ENCODE measurements around the gene CCDC83. TPM values are rescaled to one million over a fixed set of nuclear protein-coding genes. Genes with fewer than 3 reads are reported as not detected.

Gene CCDC83
- total RNA-seq, 1 donor from 2014 or later: not detected

DNA sequence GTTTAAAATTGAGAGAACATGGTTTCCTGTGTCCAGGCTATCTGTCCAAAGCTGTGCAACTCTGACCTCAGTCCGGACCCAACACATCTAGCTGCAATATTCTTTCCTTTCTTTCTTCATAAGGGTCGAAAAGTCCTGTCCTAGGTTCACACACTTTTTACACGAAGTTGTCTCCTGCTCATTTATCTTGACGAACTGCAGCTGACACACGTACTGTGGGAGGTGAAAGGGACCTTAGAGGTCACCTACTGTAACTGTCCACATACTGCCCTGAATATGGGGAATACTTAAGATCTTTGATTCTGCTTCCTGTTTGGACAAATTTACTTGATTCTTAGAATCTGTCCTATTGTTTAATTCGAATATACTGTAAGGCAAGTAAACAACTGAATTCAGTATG is 105.9 kb downstream of the CCDC83 start:
- peaks cover 46% of the 10 kb centered on the region for H3K36me3 Mint-ChIP-seq
- no peak for DNase-seq (ENCODE audit: low spot score)
- peaks cover 6% of the 10 kb centered on the region for H3K4me1 Mint-ChIP-seq
- Histone ChIP-seq H2AFZ (replicated peaks) (no peak overlapping the region), H3K4me2 (no peak overlapping the region), H3F3A (ENCODE audit: low read depth) (no peaks in the 10 kb centered on the region), H3K4me3 (no peak overlapping the region), H3K79me2 (ENCODE audit: low read depth) (peaks cover 7% of the 10 kb centered on the region), H3K9me3 (ENCODE audit: low read depth) (no peaks in the 10 kb centered on the region), H3K27me3 (no peaks in the 10 kb centered on the region), H3K27ac (no peak overlapping the region), H3K9ac (no peak overlapping the region), H3K36me3 (peaks cover 16% of the 10 kb centered on the region), H4K20me1 (ENCODE audit: low read depth) (no peaks in the 10 kb centered on the region), H3K4me1 (no peaks in the 10 kb centered on the region)
- no peaks in the 10 kb centered on the region for H3K9me3 Mint-ChIP-seq
- TF ChIP-seq, protein P1, sequence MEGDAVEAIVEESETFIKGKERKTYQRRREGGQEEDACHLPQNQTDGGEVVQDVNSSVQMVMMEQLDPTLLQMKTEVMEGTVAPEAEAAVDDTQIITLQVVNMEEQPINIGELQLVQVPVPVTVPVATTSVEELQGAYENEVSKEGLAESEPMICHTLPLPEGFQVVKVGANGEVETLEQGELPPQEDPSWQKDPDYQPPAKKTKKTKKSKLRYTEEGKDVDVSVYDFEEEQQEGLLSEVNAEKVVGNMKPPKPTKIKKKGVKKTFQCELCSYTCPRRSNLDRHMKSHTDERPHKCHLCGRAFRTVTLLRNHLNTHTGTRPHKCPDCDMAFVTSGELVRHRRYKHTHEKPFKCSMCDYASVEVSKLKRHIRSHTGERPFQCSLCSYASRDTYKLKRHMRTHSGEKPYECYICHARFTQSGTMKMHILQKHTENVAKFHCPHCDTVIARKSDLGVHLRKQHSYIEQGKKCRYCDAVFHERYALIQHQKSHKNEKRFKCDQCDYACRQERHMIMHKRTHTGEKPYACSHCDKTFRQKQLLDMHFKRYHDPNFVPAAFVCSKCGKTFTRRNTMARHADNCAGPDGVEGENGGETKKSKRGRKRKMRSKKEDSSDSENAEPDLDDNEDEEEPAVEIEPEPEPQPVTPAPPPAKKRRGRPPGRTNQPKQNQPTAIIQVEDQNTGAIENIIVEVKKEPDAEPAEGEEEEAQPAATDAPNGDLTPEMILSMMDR (IDR thresholded peaks at IDR 0.05): no peak
- H3K4me3 Mint-ChIP-seq: no peak overlapping the region
- H3K27me3 Mint-ChIP-seq (ENCODE audit: insufficient read depth, low read depth): no peaks in the 10 kb centered on the region
- no peak overlapping the region for H3K27ac Mint-ChIP-seq

DNA sequence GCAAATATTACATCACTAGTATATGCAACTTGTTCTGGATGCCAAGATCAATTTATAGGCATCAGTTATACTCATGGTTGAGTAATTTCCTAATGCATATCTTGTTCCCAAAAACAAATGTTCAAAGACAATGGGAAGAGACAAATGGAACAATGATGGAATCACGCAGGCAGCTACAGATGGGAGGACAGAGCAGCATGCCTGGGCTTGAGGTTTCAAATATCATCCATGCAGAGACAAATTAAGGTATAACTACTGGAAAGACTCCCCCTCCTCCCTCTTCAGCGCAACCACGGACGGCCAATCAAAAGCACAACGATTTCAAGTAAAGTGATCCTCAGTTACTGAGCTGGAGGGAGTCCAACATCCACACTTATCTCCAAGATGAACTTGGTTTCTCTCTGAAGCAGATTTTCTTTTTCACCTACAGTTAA is 106.8 kb downstream of the CCDC83 start:
- Mint-ChIP-seq H3K27me3 (ENCODE audit: insufficient read depth, low read depth) (no peaks in the 10 kb centered on the region), H3K9me3 (no peaks in the 10 kb centered on the region)

DNA sequence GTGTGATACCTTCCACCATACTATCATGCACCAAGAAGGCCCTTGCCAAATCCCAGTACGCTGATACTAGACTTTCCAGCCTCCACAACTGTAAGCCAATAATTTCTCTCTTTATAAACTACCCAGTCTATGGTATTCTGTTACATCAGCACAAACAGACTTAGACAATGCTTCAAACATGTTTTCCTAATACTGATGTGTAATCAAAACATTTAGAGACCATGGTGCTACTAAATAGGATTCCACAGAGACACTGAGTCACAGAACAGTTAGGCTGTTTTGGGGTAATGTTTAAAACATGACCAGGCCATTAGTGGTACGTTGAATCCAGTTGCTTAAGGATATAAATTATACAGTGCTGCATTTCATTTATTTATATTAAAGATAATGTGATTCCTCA is 110.0 kb downstream of the CCDC83 start:
- TF ChIP-seq EZH2 (IDR thresholded peaks at IDR 0.05) (no peak), EZH2phosphoT487 (IDR thresholded peaks at IDR 0.05) (no peak)
- TF ChIP-seq, protein P1 (IDR thresholded peaks at IDR 0.05): no peak
- Histone ChIP-seq H3K4me1 (no peaks in the 10 kb centered on the region), H3K9ac (no peak overlapping the region), H3K9me3 (ENCODE audit: low read depth) (no peaks in the 10 kb centered on the region), H3K4me3 (no peak overlapping the region), H3K27me3 (no peaks in the 10 kb centered on the region), H3K79me2 (ENCODE audit: low read depth) (peaks cover 13% of the 10 kb centered on the region), H3F3A (ENCODE audit: low read depth) (no peaks in the 10 kb centered on the region), H3K4me2 (no peak overlapping the region), H3K36me3 (peaks cover 9% of the 10 kb centered on the region), H3K27ac (no peak overlapping the region), H2AFZ (replicated peaks) (no peak overlapping the region), H4K20me1 (ENCODE audit: low read depth) (no peaks in the 10 kb centered on the region)
- peaks cover 35% of the 10 kb centered on the region for H3K36me3 Mint-ChIP-seq
- H3K4me3 Mint-ChIP-seq: no peak overlapping the region
- H3K9me3 Mint-ChIP-seq: no peaks in the 10 kb centered on the region
- no peak for DNase-seq (ENCODE audit: low spot score)
- no peaks in the 10 kb centered on the region for H3K27me3 Mint-ChIP-seq (ENCODE audit: insufficient read depth, low read depth)
- peaks cover 6% of the 10 kb centered on the region for H3K4me1 Mint-ChIP-seq
- no peak overlapping the region for H3K27ac Mint-ChIP-seq

More for the DNA sequence above, 106.8 kb downstream of the CCDC83 start:
- H3K9ac ChIP-seq: no peak overlapping the region
- H3K9me3 ChIP-seq (ENCODE audit: low read depth): no peaks in the 10 kb centered on the region
- TF ChIP-seq EZH2 (IDR thresholded peaks at IDR 0.05): no peak
- TF ChIP-seq, protein P1 (IDR thresholded peaks at IDR 0.05): no peak
- TF ChIP-seq EZH2phosphoT487 (IDR thresholded peaks at IDR 0.05): no peak
- H3F3A ChIP-seq (ENCODE audit: low read depth): no peaks in the 10 kb centered on the region
- H4K20me1 ChIP-seq (ENCODE audit: low read depth): no peaks in the 10 kb centered on the region
- peaks cover 19% of the 10 kb centered on the region for H3K36me3 ChIP-seq
- Mint-ChIP-seq H3K4me1 (peaks cover 6% of the 10 kb centered on the region), H3K36me3 (peaks cover 45% of the 10 kb centered on the region), H3K27ac (no peak overlapping the region), H3K4me3 (no peak overlapping the region)
- no peak overlapping the region for H3K27ac ChIP-seq
- no peak for DNase-seq (ENCODE audit: low spot score)
- H3K4me1 ChIP-seq: no peaks in the 10 kb centered on the region
- H2AFZ ChIP-seq (replicated peaks): no peak overlapping the region
- peaks cover 13% of the 10 kb centered on the region for H3K79me2 ChIP-seq (ENCODE audit: low read depth)
- H3K4me2 ChIP-seq: no peak overlapping the region
- no peaks in the 10 kb centered on the region for H3K27me3 ChIP-seq
- no peak overlapping the region for H3K4me3 ChIP-seq

Measured in neural progenitor cell (in vitro differentiated cells).